HG02588 (cell line): ENCODE results near the gene ALS2CL.

Experiments used
- ATAC-seq: cut with Tn5 transposase; IDR thresholded peaks from one replicate; pipeline ENCODE4 v1.9.1; 2021; ENCODE audit warnings: mild to moderate bottlenecking, moderate library complexity; ENCODE audit not compliant: unreplicated experiment

Gene ALS2CL

DNA sequence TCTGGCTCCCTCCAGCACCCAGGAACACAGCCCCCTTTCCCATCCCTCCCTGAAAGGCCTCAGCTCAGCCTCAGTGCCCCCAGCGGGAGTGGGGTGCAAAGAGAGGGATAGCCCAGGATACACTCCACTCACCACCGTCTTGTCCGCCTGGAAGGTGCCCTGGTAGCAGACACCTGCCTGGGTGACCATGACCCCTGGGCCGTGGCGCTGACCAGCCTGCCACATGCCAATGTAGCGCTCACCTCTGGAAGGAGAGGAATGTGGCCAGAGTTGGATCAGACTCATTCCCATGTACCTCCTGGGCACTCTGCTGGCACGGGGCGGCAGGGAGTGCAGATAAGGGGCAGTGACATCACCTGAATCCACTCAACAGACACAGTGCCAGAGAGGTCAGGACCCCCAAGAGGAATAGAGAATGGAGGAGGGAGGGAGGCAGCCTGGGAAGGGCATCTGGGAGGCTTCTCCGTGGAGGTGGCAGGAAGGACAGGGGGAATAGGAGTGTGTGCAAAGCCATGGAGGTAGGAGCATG, 13.1 kb downstream of the ALS2CL start:
- no peak for ATAC-seq

DNA sequence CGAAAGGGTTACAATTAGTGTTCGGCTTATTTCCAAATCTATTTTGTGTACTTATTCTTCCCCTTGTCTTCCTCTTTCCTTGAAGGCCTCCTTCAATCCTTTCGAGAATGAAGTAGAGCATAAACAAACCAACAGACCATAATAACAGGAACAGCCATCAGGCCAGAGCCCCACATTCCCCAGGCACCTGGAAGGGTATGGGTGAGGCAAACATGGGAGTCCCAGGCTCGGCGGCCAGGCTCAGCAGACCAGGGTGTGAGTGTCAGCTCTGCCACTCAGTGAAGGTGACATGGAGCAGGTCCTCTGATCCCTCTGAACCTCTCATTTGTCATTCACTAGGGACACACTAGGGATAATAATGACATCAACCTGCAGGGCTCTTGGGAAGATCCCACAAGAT, 13.8 kb downstream of the ALS2CL start:
- no peak for ATAC-seq

DNA sequence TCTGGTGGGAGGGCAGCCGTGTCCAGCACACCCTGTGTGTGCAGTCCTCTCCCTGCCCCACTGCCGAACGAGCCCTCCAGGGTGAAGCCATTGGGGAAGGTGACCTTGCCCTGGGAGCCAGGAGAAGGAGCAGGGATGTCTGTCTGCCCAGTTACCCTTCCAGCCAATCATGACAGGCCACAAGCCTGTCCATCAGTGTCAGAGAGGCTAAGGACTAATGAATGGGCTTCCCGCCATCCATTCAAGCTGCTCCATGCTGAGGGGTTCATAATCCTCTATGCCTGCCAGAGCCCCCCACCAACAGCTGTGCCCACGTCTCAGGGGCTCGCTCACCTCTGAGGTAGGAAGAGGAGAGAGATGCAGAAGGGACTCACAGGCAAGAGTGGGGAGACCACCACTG, 15.2 kb downstream of the ALS2CL start:
- no peak for ATAC-seq

DNA sequence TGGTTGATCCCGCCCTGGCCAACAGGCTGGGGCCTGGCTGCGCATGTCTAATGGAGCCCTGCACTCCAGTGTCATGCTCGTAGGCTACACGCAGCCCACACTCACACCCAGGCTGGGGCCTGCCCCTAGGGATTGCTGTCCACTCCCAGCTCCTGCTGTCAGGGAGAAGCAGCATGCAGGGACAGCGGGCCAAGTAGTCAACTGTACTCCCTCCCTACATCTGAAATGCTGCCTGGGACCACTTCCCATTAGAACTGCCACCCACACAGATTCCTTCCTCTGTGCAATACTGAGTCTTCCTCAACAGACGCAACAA, 16.1 kb downstream of the ALS2CL start:
- no peak for ATAC-seq

DNA sequence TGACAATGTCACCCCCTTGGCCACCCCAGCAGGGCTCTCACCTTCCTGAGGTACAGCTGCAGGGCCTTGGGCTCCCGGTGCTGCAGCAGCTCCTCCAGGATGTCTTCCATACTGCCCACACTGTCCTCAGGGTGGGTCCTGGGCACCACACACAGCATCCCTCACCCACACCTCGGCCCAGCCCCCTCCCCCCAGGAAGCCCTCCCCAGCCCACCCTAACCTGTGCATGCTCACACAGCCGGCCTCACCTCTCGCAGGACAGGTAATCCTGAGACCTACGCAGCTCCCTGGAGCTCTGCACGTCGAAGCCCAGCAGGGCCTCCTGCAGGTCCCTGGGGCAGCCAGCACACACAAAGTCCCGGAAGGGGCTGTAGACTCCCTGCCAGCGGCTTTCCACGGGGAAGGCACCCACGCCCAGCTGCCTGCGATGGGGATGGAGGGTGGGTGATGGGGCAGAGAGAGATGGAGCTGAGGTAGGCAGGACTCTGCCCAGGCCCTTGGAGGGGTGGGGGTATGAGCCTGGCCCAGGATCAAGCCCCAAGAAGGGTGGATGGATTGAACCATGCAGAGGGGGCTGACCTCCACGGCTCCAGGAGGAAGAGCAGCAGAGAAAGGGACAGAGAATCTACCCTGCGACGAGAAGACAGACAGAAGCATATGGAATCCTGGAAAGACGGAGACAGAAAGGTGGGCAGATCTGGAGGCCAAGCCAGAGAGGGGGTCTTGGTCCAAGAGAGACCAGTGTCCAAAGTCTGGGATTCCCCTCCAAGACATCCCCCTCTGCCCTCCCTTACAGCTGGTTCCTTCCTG, 16.7 kb downstream of the ALS2CL start:
- ATAC-seq, result no peak

DNA sequence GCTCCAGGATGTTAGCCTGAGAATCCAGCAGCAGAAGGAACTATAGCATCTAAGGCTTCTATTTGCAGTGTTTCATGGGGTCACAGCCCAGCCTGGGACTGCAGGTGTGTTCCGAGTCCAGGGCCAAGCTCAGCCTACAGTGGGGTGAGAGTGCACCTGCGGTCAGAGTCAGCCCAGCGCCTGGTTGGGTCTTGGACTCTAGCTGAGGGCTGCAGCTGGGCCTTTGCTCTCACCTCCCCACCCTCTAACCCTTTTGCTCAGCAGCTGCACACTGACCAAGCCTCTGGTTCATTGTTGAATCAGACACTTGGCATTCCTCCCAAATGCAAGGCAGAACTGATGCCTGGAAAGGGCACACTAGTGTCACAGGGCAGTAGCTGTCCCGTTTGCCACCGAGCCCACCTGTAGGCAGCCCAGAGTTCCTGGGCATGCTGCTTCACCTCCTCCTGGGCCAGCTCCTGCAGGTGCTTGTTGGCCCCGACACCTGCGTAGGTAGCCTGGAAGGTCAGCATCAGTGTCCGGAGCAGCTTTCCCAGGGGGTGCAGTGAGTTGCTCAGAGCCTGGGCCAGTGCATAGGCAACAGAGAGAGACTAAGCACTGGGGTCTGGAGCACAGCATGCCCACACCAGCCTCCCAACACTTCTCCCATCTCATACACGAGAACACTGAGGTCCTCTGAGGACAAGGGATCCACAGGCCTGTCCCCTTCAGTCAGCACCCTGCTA, 17.5 kb downstream of the ALS2CL start:
- no peak for ATAC-seq

DNA sequence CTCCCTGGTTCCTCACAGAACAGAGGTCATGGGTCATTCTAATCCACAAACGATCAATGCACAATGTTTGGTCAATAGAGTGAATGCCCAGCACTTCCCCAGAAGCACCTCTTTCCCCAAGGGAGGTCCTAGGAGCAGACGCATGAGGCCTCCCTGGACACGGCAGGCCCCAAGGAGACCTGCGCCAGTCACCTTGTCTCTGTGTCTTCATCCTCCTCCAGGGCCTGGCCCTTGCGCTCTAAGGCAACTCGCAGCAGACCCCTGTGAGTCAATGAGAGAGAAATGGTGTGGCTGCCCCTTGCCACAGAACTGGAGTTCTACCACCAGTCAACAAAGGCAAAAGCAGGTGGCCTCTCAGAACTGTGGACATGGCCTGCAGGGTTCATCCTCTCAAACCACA, 18.1 kb downstream of the ALS2CL start:
- no peak for ATAC-seq

DNA sequence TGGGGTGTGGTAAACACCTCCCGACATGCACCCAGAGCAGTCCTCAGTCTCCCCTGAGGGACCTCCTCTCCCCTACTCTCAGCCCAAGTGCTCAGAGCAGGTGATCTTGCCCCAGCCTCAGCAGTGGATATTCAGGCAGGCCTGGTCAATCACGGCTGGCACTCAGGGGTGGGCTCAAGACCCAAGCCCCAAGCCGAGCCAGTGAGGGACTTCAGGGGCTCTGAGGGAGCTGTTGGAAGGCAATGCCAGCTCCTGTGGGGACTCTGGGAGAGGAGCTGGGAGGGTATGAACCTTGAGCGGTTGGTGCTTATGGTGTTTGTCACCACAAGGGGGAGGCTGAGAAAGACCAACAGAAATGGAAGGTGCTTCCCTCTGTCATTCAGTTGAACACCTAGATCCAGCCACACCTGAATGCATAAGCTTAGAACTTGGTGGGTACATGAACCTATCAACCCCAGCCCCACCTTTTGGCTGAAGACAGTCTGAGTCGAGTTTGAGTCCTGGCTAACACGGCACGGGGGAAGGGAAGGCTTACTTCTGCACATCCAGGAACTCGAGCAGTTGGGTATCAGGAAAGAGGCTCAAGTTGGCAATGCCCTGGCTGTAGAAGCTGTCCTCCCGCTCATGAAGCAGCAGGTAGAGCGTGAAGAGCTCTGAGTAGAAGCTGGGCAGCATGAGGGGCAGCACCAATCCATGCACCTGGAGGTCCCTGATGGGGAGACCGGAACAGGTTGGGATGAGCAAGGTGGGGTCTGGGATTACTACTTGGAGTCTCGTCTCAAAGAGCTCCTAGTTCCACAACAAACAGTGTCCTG, 19.2 kb downstream of the ALS2CL start:
- ATAC-seq, result no peak

DNA sequence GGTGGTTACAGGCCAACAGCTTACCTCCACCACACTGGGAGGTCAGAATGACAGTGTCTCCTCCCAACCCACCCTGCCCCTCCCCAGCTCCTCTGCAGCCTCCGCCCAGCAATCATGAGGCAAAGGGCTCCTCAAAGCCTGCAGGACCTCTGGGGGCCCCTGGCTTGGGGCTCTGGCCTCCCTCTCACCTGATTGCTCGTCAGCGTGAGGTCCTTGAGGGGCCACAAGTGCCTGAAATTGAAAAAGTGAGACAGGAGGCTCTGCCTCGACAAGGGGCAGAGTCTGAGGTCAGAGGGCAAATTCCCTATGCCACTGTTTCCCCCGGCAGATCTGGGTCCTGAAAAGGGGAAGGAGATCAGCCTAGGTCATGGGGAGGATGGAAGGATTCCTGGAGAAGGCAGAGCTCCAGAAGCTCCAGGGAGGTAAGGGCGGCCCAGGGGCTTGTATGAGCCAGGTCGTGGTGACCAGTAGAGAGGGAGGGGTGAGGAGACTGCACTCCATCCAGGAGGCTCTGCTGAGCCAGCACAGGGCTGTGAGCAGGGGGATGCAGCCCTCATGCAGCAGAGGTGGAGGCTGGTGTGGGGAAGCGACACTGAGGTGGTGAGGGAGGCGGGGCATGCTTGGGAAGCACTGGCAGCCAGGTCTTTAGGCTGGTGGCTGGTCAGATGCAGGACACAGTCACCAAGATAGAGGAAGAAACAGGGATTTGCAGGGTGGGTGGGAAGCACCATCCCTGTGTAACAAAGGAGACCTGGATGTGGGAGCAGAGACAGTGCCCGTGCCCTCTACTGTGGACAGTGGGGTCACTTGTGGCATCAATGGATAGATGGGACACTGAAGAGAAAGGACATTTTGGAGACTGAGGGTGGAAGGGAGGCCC, 20.1 kb downstream of the ALS2CL start:
- no peak for ATAC-seq

DNA sequence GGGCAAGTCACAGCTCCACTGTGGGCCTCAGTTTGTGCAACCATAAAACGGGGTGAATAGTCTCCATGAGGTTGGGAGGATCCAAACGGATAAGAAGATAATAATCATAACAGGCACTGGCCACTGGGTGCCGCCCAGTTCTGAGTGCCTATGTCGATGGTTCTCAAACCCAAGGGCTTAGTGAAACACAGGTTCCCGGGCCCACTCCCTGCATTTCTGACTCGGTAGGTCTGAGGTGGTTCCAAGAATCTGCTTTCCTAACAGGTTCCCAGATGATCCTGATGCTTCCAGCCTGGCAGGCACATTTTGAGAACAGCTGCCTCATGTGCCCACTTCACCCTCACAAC, 21.2 kb downstream of the ALS2CL start:
- ATAC-seq, result no peak

DNA sequence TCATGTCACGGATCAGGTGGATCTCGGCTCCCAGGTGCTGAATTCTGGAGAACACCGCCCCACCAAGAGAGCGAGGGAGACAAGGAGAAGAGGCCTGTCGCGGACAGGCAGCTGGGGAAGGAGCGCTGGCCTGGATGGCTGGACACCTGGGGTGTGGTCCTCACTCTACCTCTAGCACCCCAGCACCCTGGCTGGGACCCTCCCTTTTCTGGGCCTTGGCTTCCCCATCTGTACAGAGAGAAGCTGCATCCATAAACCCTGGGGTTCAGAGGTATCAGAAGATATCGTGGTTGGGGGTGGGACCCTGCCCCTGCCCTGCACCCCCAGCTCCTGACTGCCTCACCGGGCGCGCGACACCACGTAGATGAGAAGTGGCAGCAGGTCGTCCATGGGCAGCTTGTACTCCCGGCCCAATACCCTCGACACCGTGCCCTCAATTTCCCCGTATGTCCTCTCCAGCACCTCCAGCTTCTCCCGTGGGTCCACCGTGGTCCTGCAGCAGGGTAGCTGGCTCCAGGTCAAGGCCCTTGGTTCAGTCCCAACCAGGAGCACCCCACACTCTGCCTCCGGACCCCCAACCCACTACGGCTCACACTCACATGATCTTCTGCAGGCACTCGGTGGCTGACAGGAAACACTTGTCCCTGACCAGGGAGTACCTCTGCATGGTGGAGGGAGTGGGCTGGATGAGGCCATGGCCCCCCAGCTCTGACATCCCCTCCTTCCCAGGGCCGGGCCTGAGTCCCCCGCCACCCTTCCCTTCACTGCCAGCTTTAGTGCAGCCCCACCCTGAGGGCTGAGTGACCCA, 21.7 kb downstream of the ALS2CL start:
- ATAC-seq, result no peak

DNA sequence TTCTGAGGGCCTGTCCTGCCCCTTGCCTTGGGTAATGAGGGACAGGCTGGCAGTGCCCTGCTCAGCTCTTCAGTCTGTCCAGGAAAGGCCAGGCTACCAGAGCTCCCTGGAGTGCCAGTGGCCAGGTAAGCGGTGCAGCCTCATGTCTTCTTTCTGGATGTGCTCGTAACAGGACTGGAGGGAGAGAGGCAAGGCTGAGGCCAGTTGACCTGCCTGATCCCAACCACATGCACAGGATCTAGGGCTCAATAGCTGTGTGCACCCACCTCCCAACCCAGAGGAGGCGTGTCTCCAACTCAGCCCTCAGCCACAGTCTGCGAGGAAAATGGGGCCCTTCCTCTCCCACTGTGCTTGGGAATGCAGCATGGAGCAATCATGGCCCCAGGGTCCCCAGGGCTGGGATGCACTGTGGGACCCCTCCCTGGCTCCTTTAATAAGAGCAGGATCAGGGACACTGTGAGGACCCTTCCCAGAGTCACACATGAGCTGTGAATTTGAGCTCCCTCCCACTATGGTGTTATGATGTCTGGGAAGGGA, 22.5 kb downstream of the ALS2CL start:
- ATAC-seq, result no peak

DNA sequence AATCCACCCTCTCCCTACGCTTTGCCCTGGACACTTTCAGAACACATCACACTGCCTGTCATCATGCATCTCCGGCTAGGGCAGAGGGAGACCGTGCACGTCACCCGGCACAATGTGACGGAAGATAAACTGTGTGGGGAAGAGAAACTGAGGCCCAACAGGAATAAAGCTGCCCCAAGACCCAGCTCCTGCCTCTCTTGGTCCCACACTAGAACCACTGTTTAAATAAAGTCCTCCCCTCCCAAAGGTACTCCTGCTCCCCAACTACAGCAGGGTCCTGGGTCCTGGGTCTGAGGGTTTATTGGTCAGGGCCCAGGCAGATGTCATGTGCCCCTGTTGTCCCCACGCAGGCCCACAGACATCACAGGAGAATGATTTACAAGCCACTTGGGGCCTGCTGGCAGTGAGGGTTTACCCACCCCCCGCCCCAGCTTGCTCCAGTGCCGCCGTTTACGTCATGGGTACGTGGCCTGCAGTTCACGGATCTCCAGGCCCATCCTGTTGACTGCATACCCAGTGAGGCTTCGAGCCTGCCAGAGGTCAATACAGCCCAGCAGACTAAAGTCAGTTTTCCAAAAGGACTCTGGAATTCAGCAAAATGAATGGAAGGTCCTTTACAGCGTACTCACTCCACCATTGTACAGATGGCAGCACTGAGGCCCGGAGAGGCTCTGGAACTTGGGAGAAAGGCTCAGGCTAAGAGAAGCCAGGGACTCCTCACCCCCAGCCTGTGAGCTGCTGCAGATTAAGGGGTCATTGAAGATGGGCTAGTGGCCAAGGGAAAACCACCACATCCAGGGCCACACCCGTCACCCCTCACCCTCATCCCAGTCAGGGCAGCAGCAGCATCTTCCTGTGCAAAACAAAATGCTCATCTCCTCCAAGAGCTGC, 23.2 kb downstream of the ALS2CL start:
- ATAC-seq, result no peak

DNA sequence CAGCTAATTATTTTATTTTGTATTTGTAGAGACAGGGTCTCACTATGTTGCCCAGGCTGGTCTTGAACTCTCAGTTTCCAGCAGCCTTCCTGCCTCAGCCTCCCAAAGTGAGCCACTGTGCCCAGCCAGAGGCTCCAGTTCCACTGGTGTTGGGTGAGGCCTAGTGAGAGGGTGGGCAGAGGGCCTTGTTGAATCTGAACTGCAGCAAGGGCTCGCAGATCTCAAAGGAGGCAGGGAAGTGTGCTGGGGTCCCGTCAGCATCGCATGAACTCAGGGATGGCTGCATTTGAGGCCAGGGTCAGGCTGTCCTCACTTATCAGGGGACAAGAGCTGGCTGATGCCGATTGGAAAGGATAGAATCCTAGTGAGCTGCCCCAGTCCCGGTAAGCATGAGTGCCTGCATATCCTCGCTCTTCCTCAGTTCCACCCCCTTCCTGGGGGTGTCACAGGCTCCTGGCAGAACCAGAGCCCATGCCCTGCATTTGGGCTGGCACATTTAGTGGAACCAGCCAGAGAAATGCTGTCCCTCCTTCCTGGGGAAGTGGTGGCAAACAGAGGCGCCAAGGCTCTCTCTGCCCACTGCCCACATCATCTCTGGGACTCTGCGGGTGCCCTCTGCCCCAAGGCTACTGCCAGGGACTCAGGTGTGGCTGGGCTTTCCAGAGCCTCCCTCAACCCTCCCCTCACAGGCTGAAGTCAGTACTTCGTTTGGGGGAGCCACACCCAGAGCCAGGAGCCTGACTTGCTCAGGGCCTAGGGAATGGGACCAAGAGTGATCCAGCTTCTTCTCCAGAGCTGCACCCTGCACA, 24.1 kb downstream of the ALS2CL start:
- ATAC-seq, result no peak

DNA sequence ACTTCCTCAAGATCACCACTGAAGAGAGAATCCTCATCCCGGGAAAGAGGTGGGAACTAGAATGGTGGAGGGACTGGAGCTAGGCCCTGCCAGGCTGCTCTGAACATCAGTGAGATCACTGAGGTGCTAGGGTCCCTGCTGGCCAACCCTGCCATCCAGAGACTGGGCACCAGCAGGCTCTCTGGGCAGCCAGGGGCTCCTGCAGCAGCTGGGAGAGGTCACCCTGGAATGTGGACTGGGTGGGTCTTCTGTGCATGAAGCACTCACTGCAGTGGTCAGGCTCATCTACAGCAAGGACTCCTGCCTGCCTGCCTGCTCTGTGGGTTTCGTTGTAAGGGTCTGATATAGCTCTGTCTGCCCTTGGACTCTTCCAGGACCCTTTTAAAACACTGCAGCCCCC, 24.9 kb downstream of the ALS2CL start:
- no peak for ATAC-seq

DNA sequence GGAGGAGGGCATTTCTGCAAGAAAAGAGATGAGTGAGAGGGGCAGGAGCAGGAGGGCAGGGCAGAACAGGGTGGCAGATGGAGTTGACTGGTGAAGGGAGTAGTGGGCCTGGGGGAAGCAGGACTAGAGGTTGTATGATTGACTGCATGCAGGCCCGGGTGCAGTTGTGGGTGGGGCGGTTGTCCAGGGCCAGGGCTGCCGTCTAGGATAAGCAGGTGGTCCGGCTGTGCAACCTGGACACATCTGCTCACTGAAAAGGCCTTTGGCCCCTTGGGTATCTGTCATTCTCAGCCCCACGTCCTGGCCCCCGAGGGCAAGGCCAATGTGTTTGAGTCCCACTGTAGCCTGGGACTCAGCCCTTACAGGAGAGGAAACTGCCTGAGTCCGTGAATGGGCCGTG, 25.4 kb downstream of the ALS2CL start:
- no peak for ATAC-seq

DNA sequence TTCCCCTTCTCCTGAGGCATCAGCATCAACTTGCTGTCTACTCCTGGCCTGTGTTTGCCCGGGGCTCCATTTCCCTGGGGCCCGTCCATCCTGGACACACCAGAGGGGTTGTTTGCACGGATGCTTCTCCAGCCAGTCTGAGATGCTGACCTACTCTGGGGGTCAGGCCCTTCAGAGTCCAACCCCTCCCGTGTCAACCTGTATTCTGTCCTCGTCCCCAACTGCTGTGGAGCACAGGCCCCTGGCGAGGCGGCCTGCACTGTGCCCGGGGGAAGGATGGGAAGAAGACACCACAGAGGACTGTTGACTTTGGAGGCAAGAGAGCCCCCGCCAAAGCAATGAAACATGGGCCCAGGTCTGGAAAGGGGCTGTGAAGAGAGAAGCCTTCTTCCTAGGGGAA, 25.8 kb downstream of the ALS2CL start:
- no peak for ATAC-seq
